A673 (cell line): ENCODE measurements around the gene PCP2. TPM values are rescaled to one million over a fixed set of nuclear protein-coding genes. Genes with fewer than 3 reads are reported as not detected.

ENCODE experiments used
- BruUV-seq: library from RNA; stranded (reverse); fragments of 400-500 nt; replicated peaks from 2 replicates; lab custom pipeline; 2021; lab: Mats Ljungman, UMichigan
- CTCF ChIA-PET: fragments of 300-600 bp; sonication (Branson Sonifier 250); formaldehyde crosslinking; loops from one replicate; lab custom pipeline; 2022; ENCODE audit warnings: antibody characterized with exemption; lab: Charles Lee
- POLR2A ChIA-PET: fragments of 300-600 bp; sonication (Branson Sonifier 250); formaldehyde crosslinking; loops from one replicate; lab custom pipeline; 2022; ENCODE audit warnings: antibody characterized with exemption; ENCODE audit not compliant: low non-redundant PET; lab: Charles Lee
- DNase-seq: peaks from one replicate; pipeline ENCODE4 v3.0.0-alpha.2; 2015; ENCODE audit warnings: low spot score
- H3K27ac ChIP-seq: fragments of 200-600 bp; sonication (generic); 2 replicates; pipeline ENCODE4 v1.5.1; 2016; ENCODE audit warnings: mixed run types, low read depth, mild to moderate bottlenecking, mixed read lengths, antibody characterized with exemption, low read length; ENCODE audit not compliant: poor library complexity, severe bottlenecking
- H3K27me3 ChIP-seq: fragments of 200-600 bp; sonication (generic); replicated peaks from 2 replicates; pipeline ENCODE4 v1.6.1; 2017; ENCODE audit warnings: mixed run types, low read depth, mild to moderate bottlenecking, mixed read lengths, antibody characterized with exemption, low read length; ENCODE audit not compliant: insufficient read depth, poor library complexity
- H3K36me3 ChIP-seq: fragments of 200-600 bp; sonication (generic); 2 replicates; pipeline ENCODE4 v1.6.1; 2016; ENCODE audit warnings: mixed run types, mild to moderate bottlenecking, mixed read lengths, antibody characterized with exemption, low read length; ENCODE audit not compliant: insufficient read depth, poor library complexity, severe bottlenecking
- H3K4me1 ChIP-seq: fragments of 200-600 bp; sonication (generic); 2 replicates; pipeline ENCODE4 v1.6.1; 2017; ENCODE audit warnings: mixed run types, mild to moderate bottlenecking, mixed read lengths, antibody characterized with exemption, low read length; ENCODE audit not compliant: insufficient read depth, poor library complexity, severe bottlenecking
- H3K4me3 ChIP-seq: fragments of 200-600 bp; sonication (generic); 2 replicates; pipeline ENCODE4 v1.5.1; 2016; ENCODE audit warnings: low read depth, mixed run types, mild to moderate bottlenecking, mixed read lengths, low read length; ENCODE audit not compliant: poor library complexity, severe bottlenecking
- H3K9me3 ChIP-seq: fragments of 200-600 bp; sonication (generic); 2 replicates; pipeline ENCODE4 v1.6.1; 2016; ENCODE audit warnings: mixed run types, low read depth, mild to moderate bottlenecking, mixed read lengths, antibody characterized with exemption, low read length; ENCODE audit not compliant: poor library complexity, severe bottlenecking
- CTCF ChIP-seq: fragments of 300-800, 200-600 bp; sonication (generic); conservative IDR thresholded peaks from 2 replicates; pipeline ENCODE4 v1.5.1; 2017; ENCODE audit warnings: low read depth, mild to moderate bottlenecking, antibody characterized with exemption, low read length, moderate library complexity, mixed read lengths
- EZH2 ChIP-seq: fragments of 200-600 bp; sonication (generic); IDR thresholded peaks from 2 replicates; pipeline ENCODE4 v1.6.1; 2017; ENCODE audit warnings: borderline replicate concordance, low read depth, mild to moderate bottlenecking, mixed read lengths, antibody characterized with exemption, low read length; ENCODE audit not compliant: poor library complexity, severe bottlenecking
- intact Hi-C: fragments of 100-400 bp; cut with micrococcal nuclease; formaldehyde crosslinking; loops from one replicate; pipeline ENCODE4 v1.10.0; 2022; ENCODE audit not compliant: unreplicated experiment
- total RNA-seq: library from RNA; stranded (reverse); gene quantifications from 2 replicates; pipeline ENCODE4 v1.2.3, GENCODE V29; 2021

Gene PCP2
- total RNA-seq, 1 experiment from 2014 or later: not detected

GRCh38 chr19:7611541-7612279 is 21.8 kb downstream of the PCP2 start:
- intact Hi-C loops: no loop called here
- no peak for TF ChIP-seq EZH2
- no peak overlapping the region for H3K27ac ChIP-seq
- H3K36me3 ChIP-seq: no peaks in the 10 kb centered on the region
- no peaks in the 10 kb centered on the region for H3K9me3 ChIP-seq
- no peaks in the 10 kb centered on the region for H3K4me1 ChIP-seq
- no peak for DNase-seq
- no TSS peak for BruUV-seq
- CTCF ChIA-PET: no interaction called here
- POLR2A ChIA-PET: no interaction called here
- H3K4me3 ChIP-seq: no peak overlapping the region
- no peaks in the 10 kb centered on the region for H3K27me3 ChIP-seq

- TF ChIP-seq EZH2 (no peak), CTCF (no peak)
- Histone ChIP-seq H3K4me3 (no peak overlapping the region), H3K4me1 (no peaks in the 10 kb centered on the region), H3K9me3 (no peaks in the 10 kb centered on the region), H3K27ac (no peak overlapping the region), H3K27me3 (no peaks in the 10 kb centered on the region), H3K36me3 (no peaks in the 10 kb centered on the region)
- no peak for DNase-seq
- CTCF ChIA-PET: no interaction called here
- BruUV-seq: no TSS peak
- POLR2A ChIA-PET: no interaction called here
- intact Hi-C loops: no loop called here
Observed at GRCh38 chr19:7610491-7611240, 22.9 kb downstream of the PCP2 start.

- no peak for TF ChIP-seq EZH2
- TF ChIP-seq CTCF: no peak
- intact Hi-C loops: no loop called here
- POLR2A ChIA-PET: no interaction called here
- no peaks in the 10 kb centered on the region for H3K9me3 ChIP-seq
- no peak for DNase-seq
- no peaks in the 10 kb centered on the region for H3K4me1 ChIP-seq
- CTCF ChIA-PET: no interaction called here
- no peaks in the 10 kb centered on the region for H3K36me3 ChIP-seq
- no peak overlapping the region for H3K4me3 ChIP-seq
- BruUV-seq: no TSS peak
- no peak overlapping the region for H3K27ac ChIP-seq
- no peaks in the 10 kb centered on the region for H3K27me3 ChIP-seq
Observed at GRCh38 chr19:7607874-7608560, 25.5 kb downstream of the PCP2 start.
